Right atrium auricular region (tissue), 2 donors: ENCODE results near the gene LCK. TPM values are rescaled to one million over a fixed set of nuclear protein-coding genes. Genes with fewer than 3 reads are reported as not detected.
A peak's percentile ranks its signal among the peaks of the same experiment; 100 is the strongest.

ENCODE experiments used
- DNase-seq: peaks from one replicate; pipeline ENCODE4 v3.0.0-alpha.2; 2019; ENCODE audit warnings: low spot score
- H3K27ac ChIP-seq, 2 donors: fragments of 200-600 bp; sonication (generic); 1 replicate in 1 of 2; 2 replicates in 1 of 2; pipeline ENCODE4 v1.5.1; 2016 to 2019
- H3K27me3 ChIP-seq, 2 donors: fragments of 200-600 bp; sonication (generic); one replicate each; pipeline versions ENCODE4 v1.5.1 to v1.6.0; 2017 to 2019
- H3K36me3 ChIP-seq: fragments of 200-600 bp; sonication (generic); one replicate; pipeline ENCODE4 v1.5.1; 2016
- H3K4me1 ChIP-seq, 2 donors: fragments of 200-600 bp; sonication (generic); one replicate each; pipeline versions ENCODE4 v1.5.1 to v1.6.0; 2017 to 2019
- H3K4me3 ChIP-seq, 2 donors: fragments of 200-600 bp; sonication (generic); 1 replicate in 1 of 2; 2 replicates in 1 of 2; pipeline ENCODE4 v1.5.1; 2017 to 2019; ENCODE audit warnings: mild to moderate bottlenecking in 1 of 2, moderate library complexity in 1 of 2
- H3K9me3 ChIP-seq, 2 donors: fragments of 200-600 bp; sonication (generic); one replicate each; pipeline ENCODE4 v1.5.1; 2019
- total RNA-seq, 2 donors: library from RNA; depleted of rRNA; stranded (reverse); fragments of >200 nt; gene quantifications; one replicate each; pipeline ENCODE4 v1.1.0, GENCODE V29; 2016
- TF ChIP-seq, protein P1 (sequence below), 2 donors: fragments of 200-600 bp; sonication (generic); IDR thresholded peaks; one replicate each; pipeline ENCODE4 v1.5.1; 2019; ENCODE audit warnings: antibody characterized with exemption in 2 of 2

LCK gene
- total RNA-seq, 2 donors from 2014 or later, result 0.74 to 0.98 TPM

DNA sequence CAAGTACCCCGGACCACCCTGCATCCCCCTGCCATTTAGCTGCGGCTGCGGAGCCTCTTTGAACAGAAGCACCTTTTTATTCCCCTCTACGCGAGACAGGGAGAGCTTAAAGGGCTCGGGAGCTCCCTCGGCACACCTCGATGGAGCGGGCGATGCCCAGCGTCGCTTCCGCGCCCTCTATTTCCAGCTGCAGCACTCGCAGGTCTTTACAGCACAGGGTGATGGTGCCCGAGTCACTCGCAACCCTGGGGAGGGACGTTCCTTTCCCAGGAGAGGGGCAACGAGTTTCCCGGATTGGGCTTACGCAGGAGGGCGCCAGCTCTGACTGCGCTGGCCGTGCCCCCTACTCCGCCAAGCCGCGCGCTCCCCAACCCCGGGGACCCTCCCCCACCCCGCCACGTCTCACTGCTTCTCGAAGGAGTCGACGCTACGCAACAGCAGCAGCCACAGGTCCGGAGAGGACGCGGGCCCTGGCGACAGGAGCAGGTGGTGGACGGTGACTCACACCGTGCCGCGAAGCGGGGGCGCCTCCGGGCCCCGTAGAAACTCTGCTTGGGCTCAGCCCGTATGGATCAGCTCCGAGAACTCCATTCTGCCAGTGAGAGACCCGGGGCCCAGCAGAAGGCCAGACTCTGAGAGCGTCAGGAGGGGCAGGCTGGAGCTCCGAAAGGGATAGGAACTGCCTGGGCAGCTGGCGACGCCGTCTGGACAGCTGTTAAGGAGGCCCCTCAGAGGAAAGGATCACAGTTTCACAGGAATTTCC, 9.9 kb upstream of the LCK start:
- Histone ChIP-seq H3K27ac (peak overlapping the region; percentile 85 to 88), H3K9me3 (no peaks in the 10 kb centered on the region), H3K27me3 (no peaks in the 10 kb centered on the region), H3K36me3 (no peaks in the 10 kb centered on the region), H3K4me1 (peaks cover 0 to 28% of the 10 kb centered on the region in 2 donors), H3K4me3 (peak overlapping the region; percentile 61 to 70)
- TF ChIP-seq, protein P1, sequence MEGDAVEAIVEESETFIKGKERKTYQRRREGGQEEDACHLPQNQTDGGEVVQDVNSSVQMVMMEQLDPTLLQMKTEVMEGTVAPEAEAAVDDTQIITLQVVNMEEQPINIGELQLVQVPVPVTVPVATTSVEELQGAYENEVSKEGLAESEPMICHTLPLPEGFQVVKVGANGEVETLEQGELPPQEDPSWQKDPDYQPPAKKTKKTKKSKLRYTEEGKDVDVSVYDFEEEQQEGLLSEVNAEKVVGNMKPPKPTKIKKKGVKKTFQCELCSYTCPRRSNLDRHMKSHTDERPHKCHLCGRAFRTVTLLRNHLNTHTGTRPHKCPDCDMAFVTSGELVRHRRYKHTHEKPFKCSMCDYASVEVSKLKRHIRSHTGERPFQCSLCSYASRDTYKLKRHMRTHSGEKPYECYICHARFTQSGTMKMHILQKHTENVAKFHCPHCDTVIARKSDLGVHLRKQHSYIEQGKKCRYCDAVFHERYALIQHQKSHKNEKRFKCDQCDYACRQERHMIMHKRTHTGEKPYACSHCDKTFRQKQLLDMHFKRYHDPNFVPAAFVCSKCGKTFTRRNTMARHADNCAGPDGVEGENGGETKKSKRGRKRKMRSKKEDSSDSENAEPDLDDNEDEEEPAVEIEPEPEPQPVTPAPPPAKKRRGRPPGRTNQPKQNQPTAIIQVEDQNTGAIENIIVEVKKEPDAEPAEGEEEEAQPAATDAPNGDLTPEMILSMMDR (IDR thresholded peaks at IDR 0.05), result no peak
- peak; percentile 73 for DNase-seq

DNA sequence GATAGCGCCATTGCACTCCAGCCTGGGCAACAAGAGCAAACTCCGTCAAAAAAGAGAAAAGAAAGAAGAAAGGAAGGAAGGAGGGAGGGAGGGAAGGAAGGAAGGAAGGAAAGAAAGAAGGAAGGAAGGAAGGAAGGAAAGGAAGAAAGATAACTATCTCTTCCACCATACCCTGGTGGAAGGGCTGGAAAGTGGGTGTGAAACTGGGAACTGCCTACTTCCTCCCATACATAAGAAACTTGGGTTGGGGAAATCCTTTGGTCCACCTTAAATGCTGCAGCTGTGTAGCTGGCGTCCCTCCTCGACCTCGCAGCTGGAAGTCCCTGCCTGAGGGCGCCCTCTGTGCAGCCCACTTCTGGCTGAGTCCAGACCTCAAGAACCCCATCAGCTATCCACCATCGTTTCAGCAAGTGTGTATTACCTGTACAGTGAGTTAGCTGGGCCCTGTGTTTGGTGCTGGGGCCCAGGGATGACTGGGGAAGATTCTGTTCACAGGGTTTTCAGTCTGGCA, 8.7 kb upstream of the LCK start:
- Histone ChIP-seq H3K4me3 (peak overlapping the region in 1 of 2 donors; percentile 12), H3K9me3 (no peaks in the 10 kb centered on the region), H3K4me1 (peaks cover 0 to 39% of the 10 kb centered on the region in 2 donors)

DNA sequence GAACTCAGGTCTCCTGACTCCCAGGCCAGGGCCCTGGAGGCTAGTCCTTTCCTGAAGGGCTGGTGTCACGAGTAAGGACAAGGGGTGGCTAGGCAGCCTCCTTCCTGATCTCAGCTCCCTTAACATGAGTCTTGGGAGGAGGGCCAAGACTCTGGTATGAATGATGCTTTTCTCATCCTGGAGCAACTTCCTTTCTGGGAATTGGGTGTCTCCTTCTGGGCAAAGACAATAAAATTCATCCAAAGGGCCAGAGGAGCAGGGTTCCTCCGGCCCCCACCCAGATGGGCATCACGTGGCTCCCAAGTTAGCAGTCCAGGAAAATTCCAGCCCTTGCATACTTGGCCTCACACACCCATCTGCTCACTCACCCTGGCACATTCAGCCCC, 4.2 kb upstream of the LCK start, which contains the start of gene FAM167B:
FAM167B (plus strand) TSS at position 335 of the 386 bp plus-strand sequence. CDS start 200 bp downstream, outside the sequence.
- Histone ChIP-seq H3K4me1 (peaks cover 0 to 62% of the 10 kb centered on the region in 2 donors), H3K27ac (peak within 1 kb of the TSS; percentile 66 to 67), H3K36me3 (no peaks in the 10 kb centered on the region), H3K9me3 (no peaks in the 10 kb centered on the region), H3K27me3 (no peaks in the 10 kb centered on the region), H3K4me3 (peak within 1 kb of the TSS in 1 of 2 donors; percentile 8)
- TF ChIP-seq, protein P1 (IDR thresholded peaks at IDR 0.05), result no peak
- DNase-seq, result peak; percentile 71

More for the DNA sequence above, 8.7 kb upstream of the LCK start:
- TF ChIP-seq, protein P1 (IDR thresholded peaks at IDR 0.05), result no peak
- DNase-seq, result no peak
- H3K27ac ChIP-seq, result peak overlapping the region in 1 of 2 donors; percentile 21
- H3K36me3 ChIP-seq, result no peaks in the 10 kb centered on the region
- H3K27me3 ChIP-seq, result no peaks in the 10 kb centered on the region

DNA sequence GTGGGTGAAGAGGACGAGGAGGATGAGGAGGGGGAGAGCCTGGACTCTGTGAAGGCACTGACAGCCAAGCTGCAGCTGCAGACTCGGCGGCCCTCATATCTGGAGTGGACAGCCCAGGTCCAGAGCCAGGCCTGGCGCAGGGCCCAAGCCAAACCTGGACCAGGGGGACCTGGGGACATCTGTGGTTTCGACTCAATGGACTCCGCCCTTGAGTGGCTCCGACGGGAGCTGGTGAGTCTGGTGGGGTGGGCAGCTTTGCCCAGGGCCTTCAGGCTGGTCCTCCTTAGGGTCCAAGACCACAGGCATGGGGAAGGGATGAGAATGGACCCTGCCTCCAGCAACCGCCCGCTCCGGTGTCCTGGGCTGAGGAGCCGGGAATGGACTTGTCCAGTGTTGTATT, 3.6 kb upstream of the LCK start:
- no peaks in the 10 kb centered on the region for H3K36me3 ChIP-seq
- peak overlapping the region in 1 of 2 donors; percentile 8 for H3K4me3 ChIP-seq
- H3K4me1 ChIP-seq, result peaks cover 0 to 60% of the 10 kb centered on the region in 2 donors
- no peaks in the 10 kb centered on the region for H3K9me3 ChIP-seq
- H3K27me3 ChIP-seq, result no peaks in the 10 kb centered on the region
- TF ChIP-seq, protein P1 (IDR thresholded peaks at IDR 0.05), result no peak
- peak overlapping the region; percentile 66 to 67 for H3K27ac ChIP-seq
- no peak for DNase-seq

DNA sequence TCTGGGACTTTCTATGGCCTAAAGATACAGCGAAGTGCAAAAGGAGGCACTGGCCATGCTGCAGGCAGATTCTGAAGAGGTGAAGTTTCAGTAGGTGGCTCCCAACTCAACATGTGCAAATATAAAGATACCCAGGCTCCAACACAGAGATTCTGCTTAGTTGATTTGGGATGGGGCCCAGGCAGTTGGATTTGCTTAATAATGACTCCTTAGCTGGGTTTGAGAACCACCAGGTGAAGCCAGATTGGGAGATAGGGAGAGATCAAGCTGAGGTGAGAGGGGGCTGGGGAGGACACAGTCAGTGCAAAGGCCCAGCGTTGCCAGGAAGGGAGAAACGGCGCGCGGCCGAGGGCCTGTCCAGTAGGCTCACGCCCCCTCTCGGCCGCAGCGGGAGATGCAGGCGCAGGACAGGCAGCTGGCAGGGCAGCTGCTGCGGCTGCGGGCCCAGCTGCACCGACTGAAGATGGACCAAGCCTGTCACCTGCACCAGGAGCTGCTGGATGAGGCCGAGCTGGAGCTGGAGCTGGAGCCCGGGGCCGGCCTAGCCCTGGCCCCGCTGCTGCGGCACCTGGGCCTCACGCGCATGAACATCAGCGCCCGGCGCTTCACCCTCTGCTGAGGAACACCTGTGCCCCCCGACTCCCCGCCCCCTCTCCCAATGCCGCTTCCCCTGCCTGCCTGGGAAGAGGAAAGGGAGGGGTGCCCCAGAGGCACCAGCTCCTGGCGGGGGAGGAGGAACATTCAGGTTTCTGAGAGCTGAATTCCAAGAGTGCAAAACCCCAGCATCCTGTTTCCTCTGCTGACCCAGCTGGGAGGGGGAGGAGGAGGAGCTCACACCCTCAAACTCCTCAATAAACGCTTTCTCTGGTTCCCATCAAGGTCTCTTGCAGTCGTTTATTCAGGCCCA, 2.8 kb upstream of the LCK start:
- no peaks in the 10 kb centered on the region for H3K36me3 ChIP-seq
- TF ChIP-seq, protein P1 (IDR thresholded peaks at IDR 0.05), result peak; percentile 78 to 94
- H3K4me1 ChIP-seq, result peaks cover 0 to 56% of the 10 kb centered on the region in 2 donors
- no peak overlapping the region for H3K4me3 ChIP-seq
- H3K27ac ChIP-seq, result peak overlapping the region; percentile 66 to 67
- no peaks in the 10 kb centered on the region for H3K27me3 ChIP-seq
- DNase-seq, result peak; percentile 88
- no peaks in the 10 kb centered on the region for H3K9me3 ChIP-seq
